ENCODE data around the gene ACAD8. TPM values are rescaled to one million over a fixed set of nuclear protein-coding genes. Genes with fewer than 3 reads are reported as not detected.

The ACAD8 gene
- total RNA-seq, 1 donor from 2014 or later, result 44.8 TPM

GRCh38 chr11:134287561-134287960, 34.2 kb downstream of the ACAD8 start:
- no peak for ATAC-seq
- Histone ChIP-seq H3K9me3 (no peaks in the 10 kb centered on the region), H3K4me3 (no peak overlapping the region), H3K27ac (no peak overlapping the region), H3K36me3 (no peaks in the 10 kb centered on the region), H3K4me1 (no peaks in the 10 kb centered on the region), H3K27me3 (no peaks in the 10 kb centered on the region)
- DNase-seq, result no peak
- intact Hi-C loops (cut with DNase I), result no loop called here
- TF ChIP-seq CTCF (IDR thresholded peaks at IDR 0.05), result no peak

GRCh38 chr11:134288486-134288885, 35.1 kb downstream of the ACAD8 start:
- H3K9me3 ChIP-seq, result no peaks in the 10 kb centered on the region
- H3K27me3 ChIP-seq, result no peaks in the 10 kb centered on the region
- no peak overlapping the region for H3K27ac ChIP-seq
- no peaks in the 10 kb centered on the region for H3K36me3 ChIP-seq
- no peak for TF ChIP-seq CTCF (IDR thresholded peaks at IDR 0.05)
- H3K4me1 ChIP-seq, result no peaks in the 10 kb centered on the region
- DNase-seq, result no peak
- intact Hi-C loops (cut with DNase I), result no loop called here
- H3K4me3 ChIP-seq, result no peak overlapping the region
- ATAC-seq, result no peak

GRCh38 chr11:134289167-134289566, 35.8 kb downstream of the ACAD8 start:
- Histone ChIP-seq H3K36me3 (no peaks in the 10 kb centered on the region), H3K27me3 (no peaks in the 10 kb centered on the region), H3K27ac (no peak overlapping the region), H3K9me3 (no peaks in the 10 kb centered on the region), H3K4me1 (no peaks in the 10 kb centered on the region), H3K4me3 (no peak overlapping the region)
- no peak for TF ChIP-seq CTCF (IDR thresholded peaks at IDR 0.05)
- ATAC-seq, result no peak
- intact Hi-C loops (cut with DNase I), result no loop called here
- no peak for DNase-seq

- H3K4me3 ChIP-seq, result no peak overlapping the region
- no peak for ATAC-seq
Measured at GRCh38 chr11:134289789-134290188, 36.4 kb downstream of the ACAD8 start.

GRCh38 chr11:134290646-134291045, 37.3 kb downstream of the ACAD8 start:
- TF ChIP-seq CTCF (IDR thresholded peaks at IDR 0.05), result no peak
- no peaks in the 10 kb centered on the region for H3K9me3 ChIP-seq
- H3K4me1 ChIP-seq, result no peaks in the 10 kb centered on the region
- no peak overlapping the region for H3K4me3 ChIP-seq
- ATAC-seq (no peak), DNase-seq (no peak)
- H3K27ac ChIP-seq, result no peak overlapping the region
- H3K27me3 ChIP-seq, result no peaks in the 10 kb centered on the region
- intact Hi-C loops (cut with DNase I), result no loop called here
- no peaks in the 10 kb centered on the region for H3K36me3 ChIP-seq

More at GRCh38 chr11:134289789-134290188, 36.4 kb downstream of the ACAD8 start:
- H3K27me3 ChIP-seq, result no peaks in the 10 kb centered on the region
- no peak for TF ChIP-seq CTCF (IDR thresholded peaks at IDR 0.05)
- intact Hi-C loops (cut with DNase I), result no loop called here
- no peaks in the 10 kb centered on the region for H3K36me3 ChIP-seq
- H3K27ac ChIP-seq, result no peak overlapping the region
- no peak for DNase-seq
- no peaks in the 10 kb centered on the region for H3K4me1 ChIP-seq
- no peaks in the 10 kb centered on the region for H3K9me3 ChIP-seq

- Histone ChIP-seq H3K4me1 (no peaks in the 10 kb centered on the region), H3K27me3 (no peaks in the 10 kb centered on the region), H3K9me3 (no peaks in the 10 kb centered on the region), H3K27ac (no peak overlapping the region), H3K36me3 (no peaks in the 10 kb centered on the region), H3K4me3 (no peak overlapping the region)
- ATAC-seq (no peak), DNase-seq (no peak)
- intact Hi-C loops (cut with DNase I), result no loop called here
- TF ChIP-seq CTCF (IDR thresholded peaks at IDR 0.05), result no peak
Measured at GRCh38 chr11:134291196-134291595, 37.8 kb downstream of the ACAD8 start.

Measured in upper lobe of right lung (tissue), 1 donor.